Ureter (tissue), 1 donor: ENCODE data around the gene C2orf81. TPM values are rescaled to one million over a fixed set of nuclear protein-coding genes. Genes with fewer than 3 reads are reported as not detected.
A peak's percentile ranks its signal among the peaks of the same experiment; 100 is the strongest.

ENCODE experiments used
- DNase-seq: peaks from one replicate; pipeline ENCODE4 v3.0.0-alpha.2; 2020; ENCODE audit warnings: low spot score
- total RNA-seq: library from RNA; stranded (reverse); gene quantifications from one replicate; pipeline ENCODE4 v1.2.4, GENCODE V29; 2023
- donor health status: DM: yes; HTN: yes; CAD: no.

The C2orf81 gene
- total RNA-seq, 1 donor from 2014 or later = 5.5 TPM

DNA sequence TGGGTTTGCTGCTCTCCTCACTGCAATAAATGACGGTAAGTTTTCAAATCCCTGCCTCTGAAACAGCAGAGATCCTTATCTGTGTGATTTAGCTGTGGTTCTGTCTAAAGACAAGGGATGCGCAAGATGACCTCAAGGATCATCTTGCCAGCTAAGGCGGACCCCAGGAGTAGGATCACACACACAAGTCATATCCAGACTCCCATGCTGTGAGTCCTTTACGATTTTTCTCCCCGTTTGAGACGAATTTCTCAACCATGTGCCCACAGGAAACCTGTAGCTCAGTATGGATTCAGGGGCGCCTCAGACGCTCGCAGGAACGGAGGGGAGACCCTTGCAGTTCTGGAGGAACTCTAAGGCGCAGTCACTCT is 30.2 kb downstream of the C2orf81 start:
- DNase-seq = no peak

DNA sequence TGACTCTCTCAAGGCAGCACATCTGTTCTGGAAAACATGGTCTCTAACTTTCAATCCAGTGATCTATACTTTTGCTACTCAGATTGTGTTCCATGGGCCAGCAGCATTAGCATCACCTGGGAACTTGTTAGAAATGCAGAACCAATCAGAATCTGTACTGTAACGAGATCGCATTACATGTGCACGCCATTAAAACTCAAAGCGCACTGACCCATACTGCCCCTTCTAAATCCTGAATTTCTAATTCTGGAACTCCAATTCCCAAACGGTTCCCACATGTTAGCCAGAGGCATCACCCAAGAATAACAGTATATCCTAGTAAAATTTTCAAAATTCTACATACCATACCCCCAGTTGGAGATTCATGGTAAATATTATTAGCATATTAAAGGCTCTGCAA is 30.8 kb downstream of the C2orf81 start:
- no peak for DNase-seq

GRCh38 chr2:74387346-74387745 is 34.1 kb downstream of the C2orf81 start:
- DNase-seq = no peak

DNA sequence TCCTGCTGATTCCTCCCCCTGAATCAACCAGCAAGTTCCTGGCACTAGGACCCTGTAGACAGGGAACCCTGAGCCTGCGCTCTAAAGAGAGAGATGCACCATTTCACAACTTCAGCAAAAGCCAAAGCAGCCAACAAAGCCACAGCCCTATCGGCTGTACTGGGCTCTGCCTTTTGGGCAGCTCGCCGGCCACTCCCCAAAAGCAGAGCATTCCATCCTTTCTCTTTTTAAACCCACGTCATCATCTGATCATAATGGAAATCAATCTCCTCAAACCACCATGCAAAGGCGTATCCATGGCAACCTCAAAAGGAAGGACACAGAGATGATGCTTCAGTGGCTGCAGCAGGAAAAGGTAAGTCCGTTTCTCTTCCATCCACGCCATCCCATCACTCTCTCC is 36.0 kb downstream of the C2orf81 start:
- no peak for DNase-seq

DNA sequence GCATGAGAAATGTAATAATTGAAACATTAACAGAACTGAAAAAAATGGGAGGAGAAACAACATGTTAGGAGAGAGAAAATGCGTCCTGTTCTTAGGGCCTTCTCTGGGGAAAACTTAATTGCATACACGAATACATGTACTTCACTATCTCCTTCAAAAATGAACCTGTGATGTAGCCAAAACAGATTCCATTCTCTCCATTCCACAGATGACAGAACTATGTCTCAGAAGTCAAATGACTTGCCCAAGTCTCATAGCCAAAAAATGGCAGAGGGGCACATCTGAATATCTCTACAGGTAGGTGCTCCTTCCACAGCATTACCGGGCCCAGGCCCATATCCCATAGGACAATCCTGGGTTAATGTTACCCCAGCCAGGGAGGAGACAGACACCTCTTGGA is 37.4 kb downstream of the C2orf81 start:
- no peak for DNase-seq

DNA sequence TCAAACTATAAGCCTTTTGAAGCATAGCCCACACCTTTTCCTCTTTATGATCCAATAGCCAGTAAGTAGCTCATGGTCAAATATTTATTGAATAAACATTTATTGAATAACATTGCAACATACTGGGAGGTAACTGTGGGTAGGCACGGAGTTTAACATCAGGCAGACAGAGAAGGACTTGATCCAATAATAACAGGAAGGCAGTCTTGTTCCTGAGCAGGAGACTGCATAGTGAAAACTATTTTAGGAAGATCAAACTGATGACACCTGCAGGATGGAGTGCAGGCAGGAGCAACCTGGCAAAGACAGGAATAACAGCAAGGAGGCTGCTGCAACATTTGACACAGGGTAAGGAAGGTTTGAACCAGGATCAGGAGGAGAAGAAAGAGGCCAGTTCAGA is 38.2 kb downstream of the C2orf81 start:
- no peak for DNase-seq

DNA sequence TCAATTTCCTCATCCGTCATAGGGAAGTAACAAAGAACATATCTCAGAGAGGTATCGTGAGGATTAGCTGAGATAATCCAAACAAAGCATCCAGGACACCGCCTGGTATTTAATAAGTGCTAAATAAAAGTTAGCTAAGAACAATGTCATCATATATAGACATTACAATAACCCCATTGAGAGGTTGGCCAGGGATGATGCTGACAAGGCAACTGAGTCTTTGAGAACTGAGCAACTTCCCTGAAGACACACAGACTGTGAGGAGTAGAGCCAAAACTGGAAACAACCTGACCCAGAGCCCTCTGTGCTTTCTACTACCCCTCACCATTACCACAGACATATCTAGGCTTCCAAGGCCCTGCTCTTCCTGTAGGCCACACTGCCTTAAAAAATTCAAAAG is 39.7 kb downstream of the C2orf81 start:
- DNase-seq = no peak

GRCh38 chr2:74379851-74380789 is 41.3 kb downstream of the C2orf81 start, which contains the start of gene DCTN1:
TSS of gene DCTN1 (minus strand) at chr2:74380311. CDS start at chr2:74380037, 274 bp downstream.
- DNase-seq = peak; percentile 57

DNA sequence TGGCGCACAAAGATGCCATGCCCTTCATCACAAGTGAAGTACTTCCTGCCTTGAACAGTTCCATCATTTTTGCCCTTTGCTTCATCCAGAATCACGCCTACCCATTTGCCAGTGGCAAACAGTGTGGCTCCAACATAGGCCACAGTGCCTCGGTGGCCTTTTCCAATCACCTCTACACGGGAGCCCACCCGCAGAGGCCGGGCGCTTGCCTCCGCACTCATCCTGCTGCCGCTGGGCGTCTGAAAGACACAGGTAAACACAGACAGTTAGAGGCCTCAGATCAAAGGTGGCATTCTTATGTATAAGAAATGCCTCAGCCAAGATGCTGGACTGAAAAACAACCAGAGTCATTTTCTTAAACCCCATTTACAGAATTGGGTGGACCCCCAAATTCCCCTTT is 43.4 kb downstream of the C2orf81 start:
- no peak for DNase-seq

DNA sequence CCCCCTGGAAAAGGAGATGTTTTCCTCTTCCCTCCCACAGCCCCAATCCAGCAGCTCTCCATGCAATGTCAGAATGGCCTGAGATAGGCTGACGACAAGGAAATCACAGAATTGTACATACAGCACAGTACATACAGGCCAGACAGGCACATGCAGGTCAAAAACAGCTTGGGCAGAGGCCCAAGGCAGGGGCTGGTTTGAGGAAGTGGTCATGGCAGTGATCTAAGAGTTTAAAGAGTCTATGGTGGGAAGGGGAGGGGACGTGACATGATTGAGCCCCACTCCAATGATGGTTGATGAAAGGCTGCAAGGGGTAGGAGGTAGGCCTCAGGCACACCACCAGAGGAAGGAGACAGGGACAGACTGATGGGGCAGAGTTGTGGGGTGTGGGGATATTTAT is 45.6 kb downstream of the C2orf81 start:
- no peak for DNase-seq

DNA sequence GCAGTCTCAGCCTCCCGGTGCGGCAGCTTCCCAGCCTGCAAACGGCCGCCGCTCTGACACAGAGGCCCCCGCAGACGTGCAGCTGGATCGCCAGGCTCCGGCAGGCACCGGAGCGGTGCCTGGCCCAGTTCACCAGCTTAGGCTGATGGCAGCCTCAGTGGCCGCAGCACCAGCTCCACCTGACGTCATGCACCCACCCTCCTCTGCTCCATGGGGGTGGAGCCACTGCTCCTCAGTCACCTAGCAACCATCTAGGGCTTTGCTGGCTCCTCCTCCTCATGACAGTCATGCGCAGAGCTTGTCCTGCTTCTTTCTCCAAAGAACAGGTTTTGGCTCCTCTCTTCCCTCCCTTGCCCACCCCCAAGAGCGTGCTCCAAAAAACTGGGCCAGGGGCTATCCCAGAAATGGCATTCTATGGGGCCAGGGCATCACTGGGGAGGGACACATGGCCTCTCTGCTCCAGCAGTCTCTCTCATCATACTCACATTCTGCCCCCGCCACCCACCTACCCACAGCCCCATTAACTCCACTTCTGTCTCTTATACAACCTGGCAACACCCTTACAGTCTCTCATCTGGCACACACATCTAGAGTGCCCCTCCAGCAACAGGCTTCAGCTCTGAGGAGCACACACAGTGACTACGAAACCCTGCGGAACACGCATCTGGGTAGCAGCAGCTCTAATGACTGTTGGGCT is 46.8 kb downstream of the C2orf81 start:
- peak; percentile 53 for DNase-seq

DNA sequence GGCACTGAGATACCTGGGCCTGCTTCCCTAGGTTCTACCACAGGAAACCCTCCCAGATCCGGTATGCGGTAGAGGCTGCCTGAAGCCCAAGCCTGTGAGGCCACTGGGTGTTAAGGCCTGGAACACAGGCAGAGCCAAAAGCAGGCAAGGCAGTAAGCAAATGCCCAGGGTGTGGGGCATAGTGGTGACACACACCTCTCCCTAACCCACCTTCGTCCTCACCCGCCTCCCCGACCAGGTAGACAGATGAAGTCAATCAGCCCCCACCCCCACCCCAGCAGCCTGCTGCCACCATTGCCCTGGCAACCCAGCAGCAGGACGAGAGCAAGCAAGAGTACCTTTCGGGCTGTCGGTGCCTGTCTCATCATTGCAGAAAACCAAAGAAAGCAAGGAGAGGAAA is 47.4 kb downstream of the C2orf81 start:
- no peak for DNase-seq

- no peak for DNase-seq
Observed at GRCh38 chr2:74373221-74373676, 48.2 kb downstream of the C2orf81 start.

- DNase-seq = no peak
Observed at GRCh38 chr2:74372674-74373073, 48.7 kb downstream of the C2orf81 start.

DNA sequence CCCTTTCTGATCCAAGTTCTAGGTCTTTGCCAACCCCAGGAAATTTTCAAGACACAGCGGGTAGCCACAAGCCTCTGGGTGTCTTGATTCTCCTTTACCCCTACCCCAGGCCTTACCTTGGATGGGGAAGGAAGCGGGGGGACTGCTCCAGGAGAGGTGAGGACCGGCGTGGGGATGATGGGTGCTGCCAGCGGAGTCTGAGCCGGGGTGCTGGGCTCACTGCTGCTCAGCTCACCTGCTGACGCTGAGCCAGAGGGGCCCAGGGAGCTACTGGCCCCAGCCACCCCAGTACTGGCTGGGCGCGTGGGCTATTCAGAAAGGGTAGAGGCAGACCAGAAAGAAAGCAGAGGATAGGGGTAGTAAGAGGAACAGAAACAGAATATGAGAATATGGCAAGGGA is 50.0 kb downstream of the C2orf81 start:
- DNase-seq = no peak

DNA sequence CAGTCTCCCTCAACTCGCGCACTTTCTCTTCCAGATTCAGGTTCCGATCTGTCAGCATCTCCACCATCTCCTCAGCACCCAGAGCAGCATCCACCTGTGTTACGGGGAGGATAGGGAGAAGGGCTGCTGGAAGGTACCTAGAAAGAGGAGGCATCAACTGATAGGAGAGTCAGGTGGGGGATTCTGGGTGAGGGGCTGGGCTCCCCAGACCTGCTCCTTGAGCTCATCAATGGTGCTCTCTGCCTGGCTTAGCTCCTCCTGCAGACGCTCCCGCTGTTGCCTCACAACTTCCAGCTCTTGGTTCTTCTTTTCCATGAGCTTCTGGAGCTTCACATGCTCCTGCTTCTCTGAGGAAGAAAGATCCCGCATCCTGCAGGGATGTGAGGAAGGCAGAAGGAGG is 51.4 kb downstream of the C2orf81 start:
- no peak for DNase-seq

GRCh38 chr2:74368499-74368898 is 52.9 kb downstream of the C2orf81 start:
- no peak for DNase-seq

DNA sequence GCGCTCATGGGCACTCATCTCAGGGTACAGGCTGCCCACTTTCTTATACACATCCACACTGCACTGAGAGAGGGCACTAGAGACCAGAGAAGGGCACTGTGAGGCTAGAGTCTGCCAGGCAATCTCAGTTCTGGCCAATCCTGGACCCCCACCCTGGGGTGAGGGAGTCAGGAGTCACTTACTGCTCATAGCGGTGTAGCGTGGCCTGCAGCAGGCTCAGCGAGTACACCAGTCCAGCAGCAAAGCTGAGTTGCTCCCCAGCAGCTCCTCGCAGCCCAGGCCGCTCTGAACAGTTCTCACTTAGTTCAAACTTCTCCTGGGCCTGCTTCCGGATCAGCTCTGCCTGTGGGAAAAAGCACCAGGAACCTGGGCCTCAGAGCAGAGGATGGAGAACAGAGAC is 53.6 kb downstream of the C2orf81 start:
- DNase-seq = no peak

DNA sequence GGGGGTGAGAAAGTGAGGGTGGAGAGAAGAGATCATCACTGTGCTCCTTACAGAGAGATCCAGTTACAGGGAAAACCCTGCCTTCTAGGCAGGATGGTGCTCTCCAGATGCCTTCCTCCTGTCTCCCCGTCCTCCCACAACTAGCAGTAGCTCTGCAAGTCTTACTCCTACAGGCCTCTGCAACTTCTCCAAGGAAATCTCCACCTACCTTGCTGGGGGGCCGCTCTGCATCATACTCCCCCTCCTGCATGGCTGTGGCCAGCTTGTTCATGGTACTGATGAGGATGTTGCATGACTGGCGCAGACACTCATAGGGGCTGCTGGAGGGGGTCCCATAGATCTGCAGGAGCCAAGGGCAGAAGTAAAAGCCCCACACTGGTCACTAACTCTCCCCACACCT is 55.4 kb downstream of the C2orf81 start:
- no peak for DNase-seq

DNA sequence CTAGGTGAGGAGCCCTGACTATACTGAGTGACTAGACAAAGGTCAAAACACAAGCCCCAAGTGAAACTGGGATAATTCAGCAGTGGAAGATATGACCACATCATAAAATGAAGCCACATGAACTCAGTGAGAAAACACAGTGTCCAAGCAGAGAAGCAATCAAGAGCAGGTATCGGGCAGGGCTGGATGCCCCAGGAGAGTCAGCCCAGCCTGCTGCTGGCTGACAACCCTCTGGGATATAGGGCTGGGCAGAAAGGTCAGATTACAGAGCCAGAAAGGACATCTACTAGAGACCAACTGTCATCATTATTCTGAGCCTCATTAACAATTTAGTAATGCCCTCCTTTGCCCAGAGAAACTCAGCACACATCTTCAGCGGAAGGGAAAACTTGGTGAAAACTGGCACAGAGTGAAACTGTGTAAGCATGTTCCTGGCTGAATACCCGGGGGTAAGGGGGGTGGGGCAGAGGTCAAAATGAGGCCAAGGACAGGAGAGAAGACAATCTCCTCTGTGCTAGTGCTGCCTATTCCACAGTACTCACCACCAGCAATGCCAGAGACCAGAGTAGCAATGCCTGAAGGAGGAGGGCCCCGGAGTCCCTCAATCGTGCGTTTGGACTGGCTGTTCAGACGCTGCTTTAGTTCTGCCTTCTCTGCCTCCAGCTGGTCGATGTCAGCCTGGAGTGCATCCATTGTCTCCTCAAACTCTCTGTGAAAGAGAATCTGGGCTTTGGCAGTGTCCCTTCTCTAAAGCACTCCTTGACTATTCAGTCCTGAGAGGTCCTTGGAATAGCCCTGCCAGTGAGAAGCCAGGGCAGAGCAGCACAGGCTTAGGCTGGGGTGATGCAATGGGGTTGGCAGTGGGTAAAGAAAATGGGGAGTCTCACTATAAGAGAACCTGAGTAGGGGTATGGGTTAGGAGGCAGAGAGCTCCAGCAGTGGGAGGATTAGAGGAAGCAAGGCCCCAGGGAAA is 56.6 kb downstream of the C2orf81 start:
- no peak for DNase-seq
